K562 (cell line): Measurements from ENCODE around the gene POU2F1. TPM values are rescaled to one million over a fixed set of nuclear protein-coding genes. Genes with fewer than 3 reads are reported as not detected.

Experiments used
- CEBPB ChIP-seq: fragments of 450-650 bp; IDR thresholded peaks from 2 replicates; pipeline ENCODE4 v1.6.1; 2016; ENCODE audit warnings: missing genetic modification characterization, missing compliant biosample characterization
- ESRRA ChIP-seq: fragments of 450-650 bp; IDR thresholded peaks from 2 replicates; pipeline ENCODE4 v1.6.1; 2014; ENCODE audit warnings: low read depth, mild to moderate bottlenecking, moderate library complexity, borderline replicate concordance
- HDGF ChIP-seq: fragments of 450-650 bp; IDR thresholded peaks from 2 replicates; pipeline ENCODE4 v1.6.1; 2016
- HIVEP1 ChIP-seq: fragments of 250-450 bp; sonication (Bioruptor Pico); IDR thresholded peaks from 2 replicates; pipeline ENCODE4 v1.4.0; 2020; ENCODE audit warnings: mild to moderate bottlenecking
- KDM1A ChIP-seq, 2 experiments: fragments of 450-650 bp; IDR thresholded peaks; 2 replicates each; pipeline ENCODE4 v1.6.1; 2016; ENCODE audit warnings: mild to moderate bottlenecking in 2 of 2
- NCOA6 ChIP-seq: fragments of 450-650 bp; IDR thresholded peaks from 2 replicates; pipeline ENCODE4 v1.6.1; 2017; ENCODE audit warnings: mild to moderate bottlenecking
- NFE2L1 ChIP-seq: fragments of 450-650 bp; IDR thresholded peaks from 2 replicates; pipeline ENCODE4 v1.6.1; 2016; ENCODE audit warnings: missing genetic modification characterization, low read depth, mild to moderate bottlenecking, missing compliant biosample characterization, moderate library complexity, borderline replicate concordance
- RHOXF2B ChIP-seq: fragments of 250-450 bp; sonication (Bioruptor Pico); conservative IDR thresholded peaks from 2 replicates; pipeline ENCODE4 v1.5.1; 2021
- SPI1 ChIP-seq: IDR thresholded peaks from 2 replicates; pipeline ENCODE4 v1.6.1; 2011; ENCODE audit warnings: low read depth, low read length, control low read depth, borderline replicate concordance
- SRSF3 ChIP-seq: fragments of 200-400 bp; formaldehyde crosslinking; IDR thresholded peaks from 2 replicates; pipeline ENCODE4 v1.6.1; 2016; ENCODE audit warnings: mild to moderate bottlenecking, low read length, moderate library complexity; ENCODE audit not compliant: insufficient read depth
- TAF7 ChIP-seq: fragments of 450-650 bp; IDR thresholded peaks from 2 replicates; pipeline ENCODE4 v1.6.1; 2016; ENCODE audit warnings: missing genetic modification characterization, missing compliant biosample characterization
- ZFX ChIP-seq: sonication (generic); formaldehyde crosslinking; IDR thresholded peaks from 2 replicates; pipeline ENCODE4 v1.8.0; 2022; ENCODE audit warnings: mild to moderate bottlenecking, missing genetic modification reagents, moderate library complexity
- ZNF134 ChIP-seq: fragments of 250-450 bp; sonication (Bioruptor Pico); conservative IDR thresholded peaks from 2 replicates; pipeline ENCODE4 v1.4.0; 2020
- ZNF253 ChIP-seq: fragments of 250-450 bp; sonication (Bioruptor Pico); conservative IDR thresholded peaks from 2 replicates; pipeline ENCODE4 v1.6.1; 2021; ENCODE audit warnings: mild to moderate bottlenecking
- ZNF347 ChIP-seq: fragments of 450-650 bp; formaldehyde crosslinking; IDR thresholded peaks from 2 replicates; pipeline ENCODE4 v1.4.0; 2020; ENCODE audit warnings: low read depth, mild to moderate bottlenecking, moderate library complexity
- ZSCAN29 ChIP-seq: fragments of 450-650 bp; IDR thresholded peaks from 2 replicates; pipeline ENCODE4 v1.6.1; 2017
- polyA plus RNA-seq, 8 experiments: library from polyadenylated mRNA; depleted of rRNA in 4 of 8; stranded (reverse) in 5 of 8; unstranded in 3 of 8; fragments of >200 nt; fragmentation: Nextera tagmentation in 2 of 8; fragmentation: Illumina TruSeq in 1 of 8; extraction: Ambion mirVana in 2 of 8; extraction: Trizol in 1 of 8; gene quantifications; 2 replicates each; pipeline versions ENCODE4 v1.2.1 to v1.2.3, GENCODE V29; 2011 to 2014; ENCODE audit warnings: inconsistent platforms in 1 of 8, missing spikeins in 1 of 8
- total RNA-seq, 7 experiments: library from RNA; depleted of rRNA in 6 of 7; stranded (reverse); fragments of >200 nt in 6 of 7; fragmentation: Illumina TruSeq in 2 of 7; extraction: Trizol in 2 of 7; gene quantifications; 2 replicates each; pipeline versions ENCODE4 v1.2.1 to v1.2.3, GENCODE V29; 2011 to 2021; ENCODE audit warnings: low replicate concordance in 1 of 7
- TF ChIP-seq, protein P1 (sequence below), 2 experiments: fragments of 450-650 bp; conservative IDR thresholded peaks; 2 replicates each; pipeline ENCODE4 v1.6.1; 2017; ENCODE audit warnings: mild to moderate bottlenecking in 2 of 2, moderate library complexity in 2 of 2
- TF ChIP-seq, protein P2 (sequence below): fragments of 250-450 bp; sonication (Bioruptor Pico); IDR thresholded peaks from 2 replicates; pipeline ENCODE4 v1.4.0; 2020; ENCODE audit warnings: borderline replicate concordance
- TF ChIP-seq, protein P3 (sequence below): fragments of 450-650 bp; IDR thresholded peaks from 2 replicates; pipeline ENCODE4 v1.6.1; 2017; ENCODE audit warnings: antibody characterized with exemption, mild to moderate bottlenecking
- TF ChIP-seq, protein P4 (sequence below): conservative IDR thresholded peaks from 2 replicates; pipeline ENCODE4 v1.6.1; 2011; ENCODE audit warnings: low read depth, mild to moderate bottlenecking, low read length; ENCODE audit not compliant: control insufficient read depth
- TF ChIP-seq, protein P5 (sequence below): fragments of 250-450 bp; sonication (Bioruptor Pico); IDR thresholded peaks from 2 replicates; pipeline ENCODE4 v1.4.0; 2020; ENCODE audit warnings: mild to moderate bottlenecking

POU2F1 gene
- total and polyA plus RNA-seq, 9 of the 15 experiments (the other 6 are each of a cell fraction or from before 2014, with no cell fraction given) = 2.6 to 22.3 (median 8.8) TPM

DNA sequence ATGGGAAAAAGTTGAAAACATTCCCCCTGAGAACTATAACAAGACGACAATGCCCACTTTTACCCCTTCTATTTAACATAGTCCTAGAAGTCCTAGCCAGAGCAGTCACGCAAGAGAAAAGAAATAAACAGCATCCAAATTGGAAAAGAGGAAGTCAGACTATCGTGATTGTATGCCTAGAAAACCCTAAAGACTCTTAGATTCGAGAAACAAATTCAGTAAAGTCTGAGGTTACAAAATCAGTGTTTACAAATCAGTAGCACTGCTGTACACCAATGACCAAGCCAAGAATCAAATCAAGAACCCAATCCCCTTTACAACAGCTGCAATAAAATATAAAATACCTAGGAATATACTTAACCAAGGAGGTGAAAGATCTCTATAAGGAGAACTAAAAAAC is 72.4 kb downstream of the POU2F1 start (continued):
- TF ChIP-seq SPI1 (peak; percentile 94), ZNF134 (CRISPR knock-in tag) (no peak), ZNF253 (CRISPR knock-in tag) (no peak), ZSCAN29 (no peak), ESRRA (no peak), CEBPB (tag) (no peak), HDGF (no peak), SRSF3 (no peak), HIVEP1 (no peak), NFE2L1 (tag) (no peak), ZNF347 (CRISPR knock-in tag) (no peak), NCOA6 (no peak), ZFX (CRISPR knock-in tag) (no peak), RHOXF2B (CRISPR knock-in tag) (no peak), KDM1A (IDR thresholded peaks at IDR 0.05) (peak; percentile 59 to 74), TAF7 (tag) (no peak)
- TF ChIP-seq, protein P1, sequence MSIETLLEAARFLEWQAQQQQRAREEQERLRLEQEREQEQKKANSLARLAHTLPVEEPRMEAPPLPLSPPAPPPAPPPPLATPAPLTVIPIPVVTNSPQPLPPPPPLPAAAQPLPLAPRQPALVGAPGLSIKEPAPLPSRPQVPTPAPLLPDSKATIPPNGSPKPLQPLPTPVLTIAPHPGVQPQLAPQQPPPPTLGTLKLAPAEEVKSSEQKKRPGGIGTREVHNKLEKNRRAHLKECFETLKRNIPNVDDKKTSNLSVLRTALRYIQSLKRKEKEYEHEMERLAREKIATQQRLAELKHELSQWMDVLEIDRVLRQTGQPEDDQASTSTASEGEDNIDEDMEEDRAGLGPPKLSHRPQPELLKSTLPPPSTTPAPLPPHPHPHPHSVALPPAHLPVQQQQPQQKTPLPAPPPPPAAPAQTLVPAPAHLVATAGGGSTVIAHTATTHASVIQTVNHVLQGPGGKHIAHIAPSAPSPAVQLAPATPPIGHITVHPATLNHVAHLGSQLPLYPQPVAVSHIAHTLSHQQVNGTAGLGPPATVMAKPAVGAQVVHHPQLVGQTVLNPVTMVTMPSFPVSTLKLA (conservative IDR thresholded peaks at IDR 0.05) = no peak
- TF ChIP-seq, protein P2, sequence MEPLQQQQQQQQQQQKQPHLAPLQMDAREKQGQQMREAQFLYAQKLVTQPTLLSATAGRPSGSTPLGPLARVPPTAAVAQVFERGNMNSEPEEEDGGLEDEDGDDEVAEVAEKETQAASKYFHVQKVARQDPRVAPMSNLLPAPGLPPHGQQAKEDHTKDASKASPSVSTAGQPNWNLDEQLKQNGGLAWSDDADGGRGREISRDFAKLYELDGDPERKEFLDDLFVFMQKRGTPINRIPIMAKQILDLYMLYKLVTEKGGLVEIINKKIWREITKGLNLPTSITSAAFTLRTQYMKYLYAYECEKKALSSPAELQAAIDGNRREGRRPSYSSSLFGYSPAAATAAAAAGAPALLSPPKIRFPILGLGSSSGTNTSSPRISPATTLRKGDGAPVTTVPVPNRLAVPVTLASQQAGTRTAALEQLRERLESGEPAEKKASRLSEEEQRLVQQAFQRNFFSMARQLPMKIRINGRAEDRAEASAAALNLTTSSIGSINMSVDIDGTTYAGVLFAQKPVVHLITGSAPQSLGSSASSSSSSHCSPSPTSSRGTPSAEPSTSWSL = no peak
- TF ChIP-seq, protein P3, sequence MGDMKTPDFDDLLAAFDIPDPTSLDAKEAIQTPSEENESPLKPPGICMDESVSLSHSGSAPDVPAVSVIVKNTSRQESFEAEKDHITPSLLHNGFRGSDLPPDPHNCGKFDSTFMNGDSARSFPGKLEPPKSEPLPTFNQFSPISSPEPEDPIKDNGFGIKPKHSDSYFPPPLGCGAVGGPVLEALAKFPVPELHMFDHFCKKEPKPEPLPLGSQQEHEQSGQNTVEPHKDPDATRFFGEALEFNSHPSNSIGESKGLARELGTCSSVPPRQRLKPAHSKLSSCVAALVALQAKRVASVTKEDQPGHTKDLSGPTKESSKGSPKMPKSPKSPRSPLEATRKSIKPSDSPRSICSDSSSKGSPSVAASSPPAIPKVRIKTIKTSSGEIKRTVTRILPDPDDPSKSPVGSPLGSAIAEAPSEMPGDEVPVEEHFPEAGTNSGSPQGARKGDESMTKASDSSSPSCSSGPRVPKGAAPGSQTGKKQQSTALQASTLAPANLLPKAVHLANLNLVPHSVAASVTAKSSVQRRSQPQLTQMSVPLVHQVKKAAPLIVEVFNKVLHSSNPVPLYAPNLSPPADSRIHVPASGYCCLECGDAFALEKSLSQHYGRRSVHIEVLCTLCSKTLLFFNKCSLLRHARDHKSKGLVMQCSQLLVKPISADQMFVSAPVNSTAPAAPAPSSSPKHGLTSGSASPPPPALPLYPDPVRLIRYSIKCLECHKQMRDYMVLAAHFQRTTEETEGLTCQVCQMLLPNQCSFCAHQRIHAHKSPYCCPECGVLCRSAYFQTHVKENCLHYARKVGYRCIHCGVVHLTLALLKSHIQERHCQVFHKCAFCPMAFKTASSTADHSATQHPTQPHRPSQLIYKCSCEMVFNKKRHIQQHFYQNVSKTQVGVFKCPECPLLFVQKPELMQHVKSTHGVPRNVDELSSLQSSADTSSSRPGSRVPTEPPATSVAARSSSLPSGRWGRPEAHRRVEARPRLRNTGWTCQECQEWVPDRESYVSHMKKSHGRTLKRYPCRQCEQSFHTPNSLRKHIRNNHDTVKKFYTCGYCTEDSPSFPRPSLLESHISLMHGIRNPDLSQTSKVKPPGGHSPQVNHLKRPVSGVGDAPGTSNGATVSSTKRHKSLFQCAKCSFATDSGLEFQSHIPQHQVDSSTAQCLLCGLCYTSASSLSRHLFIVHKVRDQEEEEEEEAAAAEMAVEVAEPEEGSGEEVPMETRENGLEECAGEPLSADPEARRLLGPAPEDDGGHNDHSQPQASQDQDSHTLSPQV = no peak
- TF ChIP-seq, protein P4, sequence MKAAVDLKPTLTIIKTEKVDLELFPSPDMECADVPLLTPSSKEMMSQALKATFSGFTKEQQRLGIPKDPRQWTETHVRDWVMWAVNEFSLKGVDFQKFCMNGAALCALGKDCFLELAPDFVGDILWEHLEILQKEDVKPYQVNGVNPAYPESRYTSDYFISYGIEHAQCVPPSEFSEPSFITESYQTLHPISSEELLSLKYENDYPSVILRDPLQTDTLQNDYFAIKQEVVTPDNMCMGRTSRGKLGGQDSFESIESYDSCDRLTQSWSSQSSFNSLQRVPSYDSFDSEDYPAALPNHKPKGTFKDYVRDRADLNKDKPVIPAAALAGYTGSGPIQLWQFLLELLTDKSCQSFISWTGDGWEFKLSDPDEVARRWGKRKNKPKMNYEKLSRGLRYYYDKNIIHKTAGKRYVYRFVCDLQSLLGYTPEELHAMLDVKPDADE = no peak
- TF ChIP-seq, protein P5, sequence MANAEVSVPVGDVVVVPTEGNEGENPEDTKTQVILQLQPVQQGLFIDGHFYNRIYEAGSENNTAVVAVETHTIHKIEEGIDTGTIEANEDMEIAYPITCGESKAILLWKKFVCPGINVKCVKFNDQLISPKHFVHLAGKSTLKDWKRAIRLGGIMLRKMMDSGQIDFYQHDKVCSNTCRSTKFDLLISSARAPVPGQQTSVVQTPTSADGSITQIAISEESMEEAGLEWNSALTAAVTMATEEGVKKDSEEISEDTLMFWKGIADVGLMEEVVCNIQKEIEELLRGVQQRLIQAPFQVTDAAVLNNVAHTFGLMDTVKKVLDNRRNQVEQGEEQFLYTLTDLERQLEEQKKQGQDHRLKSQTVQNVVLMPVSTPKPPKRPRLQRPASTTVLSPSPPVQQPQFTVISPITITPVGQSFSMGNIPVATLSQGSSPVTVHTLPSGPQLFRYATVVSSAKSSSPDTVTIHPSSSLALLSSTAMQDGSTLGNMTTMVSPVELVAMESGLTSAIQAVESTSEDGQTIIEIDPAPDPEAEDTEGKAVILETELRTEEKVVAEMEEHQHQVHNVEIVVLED (CRISPR knock-in tag) = no peak
